HepG2 (cell line): Measurements from ENCODE around the gene ITGA6. TPM values are rescaled to one million over a fixed set of nuclear protein-coding genes. Genes with fewer than 3 reads are reported as not detected.

ENCODE experiments used
- HMG20B ChIP-seq: conservative IDR thresholded peaks from 2 replicates; pipeline ENCODE4 v1.6.1; 2016; ENCODE audit warnings: missing genetic modification reagents, missing compliant biosample characterization
- POLR2AphosphoS5 ChIP-seq: IDR thresholded peaks from 2 replicates; pipeline ENCODE4 v1.6.1; 2012; ENCODE audit warnings: low read depth, low read length
- SALL1 ChIP-seq: sonication (generic); formaldehyde crosslinking; IDR thresholded peaks from 2 replicates; pipeline ENCODE4 v1.8.0; 2022; ENCODE audit warnings: mild to moderate bottlenecking, missing genetic modification reagents
- SAP130 ChIP-seq: IDR thresholded peaks from 2 replicates; pipeline ENCODE4 v1.6.1; 2016; ENCODE audit warnings: low read depth
- SOX13 ChIP-seq, 3 experiments: fragments of 450-650 bp in 1 of 3; sonication (generic) in 1 of 3; formaldehyde crosslinking in 1 of 3; IDR thresholded peaks in 2 of 3; conservative IDR thresholded peaks in 1 of 3; 2 replicates each; pipeline versions ENCODE4 v1.5.0 to v1.6.1; 2016 to 2020; ENCODE audit warnings: antibody characterized with exemption in 1 of 3, mild to moderate bottlenecking in 1 of 3, missing compliant biosample characterization in 1 of 3, missing genetic modification reagents in 1 of 3, moderate library complexity in 1 of 3
- TSC22D2 ChIP-seq: sonication (generic); formaldehyde crosslinking; IDR thresholded peaks from 2 replicates; pipeline ENCODE4 v1.5.1; 2020; ENCODE audit warnings: missing genetic modification reagents, mild to moderate bottlenecking, borderline replicate concordance
- ZBTB10 ChIP-seq: sonication (generic); formaldehyde crosslinking; IDR thresholded peaks from 2 replicates; pipeline ENCODE4 v1.4.0; 2020; ENCODE audit warnings: missing genetic modification reagents, borderline replicate concordance
- ZBTB46 ChIP-seq: sonication (generic); formaldehyde crosslinking; IDR thresholded peaks from 2 replicates; pipeline ENCODE4 v1.4.0; 2020; ENCODE audit warnings: mild to moderate bottlenecking, missing genetic modification reagents, borderline replicate concordance
- ZBTB7A ChIP-seq: sonication (generic); formaldehyde crosslinking; IDR thresholded peaks from 2 replicates; pipeline ENCODE4 v1.8.0; 2022; ENCODE audit warnings: mild to moderate bottlenecking, missing genetic modification reagents
- ZNF10 ChIP-seq: sonication (generic); formaldehyde crosslinking; IDR thresholded peaks from 2 replicates; pipeline ENCODE4 v1.4.0; 2020; ENCODE audit warnings: mild to moderate bottlenecking, low read depth, missing genetic modification reagents, borderline replicate concordance
- ZNF343 ChIP-seq: sonication (generic); formaldehyde crosslinking; IDR thresholded peaks from 2 replicates; pipeline ENCODE4 v1.4.0; 2020; ENCODE audit warnings: mild to moderate bottlenecking, missing genetic modification reagents
- ZNF570 ChIP-seq: sonication (generic); formaldehyde crosslinking; IDR thresholded peaks from 2 replicates; pipeline ENCODE4 v1.4.0; 2020; ENCODE audit warnings: mild to moderate bottlenecking, missing genetic modification reagents, borderline replicate concordance
- ZNF644 ChIP-seq: IDR thresholded peaks from 2 replicates; pipeline ENCODE4 v1.6.1; 2016; ENCODE audit warnings: low read depth
- ZNF776 ChIP-seq: sonication (generic); formaldehyde crosslinking; IDR thresholded peaks from 2 replicates; pipeline ENCODE4 v1.4.0; 2020; ENCODE audit warnings: mild to moderate bottlenecking, missing genetic modification reagents
- polyA plus RNA-seq, 8 experiments: library from polyadenylated mRNA; depleted of rRNA in 3 of 8; stranded (reverse) in 7 of 8; unstranded in 1 of 8; fragments of >200 nt; fragmentation: Illumina TruSeq in 4 of 8; extraction: Trizol in 4 of 8; gene quantifications; 2 replicates each; pipeline versions ENCODE4 v1.2.1 to v1.2.3, GENCODE V29; 2011 to 2016; ENCODE audit warnings: low read depth in 4 of 8, missing spikeins in 1 of 8, mixed read lengths in 1 of 8; ENCODE audit not compliant: insufficient read depth in 1 of 8
- total RNA-seq, 5 experiments: library from RNA; depleted of rRNA; stranded (reverse); fragments of >200 nt; fragmentation: Illumina TruSeq; extraction: Trizol; gene quantifications; 2 replicates each; pipeline ENCODE4 v1.2.3, GENCODE V29; 2016; ENCODE audit warnings: low read depth in 1 of 5
- TF ChIP-seq, protein P1 (sequence below): sonication (generic); formaldehyde crosslinking; IDR thresholded peaks from 2 replicates; pipeline ENCODE4 v1.4.0; 2020; ENCODE audit warnings: missing genetic modification reagents
- TF ChIP-seq, protein P2 (sequence below): sonication (generic); formaldehyde crosslinking; IDR thresholded peaks from 2 replicates; pipeline ENCODE4 v1.5.1; 2020; ENCODE audit warnings: missing genetic modification reagents, mild to moderate bottlenecking, borderline replicate concordance
- TF ChIP-seq, protein P3 (sequence below): sonication (generic); formaldehyde crosslinking; IDR thresholded peaks from 2 replicates; pipeline ENCODE4 v1.8.0; 2022; ENCODE audit warnings: missing genetic modification reagents, low read depth, mild to moderate bottlenecking, borderline replicate concordance

Gene ITGA6
- total and polyA plus RNA-seq, 2 of the 13 experiments (the other 11 are each of a cell fraction or from before 2014, with no cell fraction given): 24.0 to 92.5 TPM

- TF ChIP-seq, protein P1, sequence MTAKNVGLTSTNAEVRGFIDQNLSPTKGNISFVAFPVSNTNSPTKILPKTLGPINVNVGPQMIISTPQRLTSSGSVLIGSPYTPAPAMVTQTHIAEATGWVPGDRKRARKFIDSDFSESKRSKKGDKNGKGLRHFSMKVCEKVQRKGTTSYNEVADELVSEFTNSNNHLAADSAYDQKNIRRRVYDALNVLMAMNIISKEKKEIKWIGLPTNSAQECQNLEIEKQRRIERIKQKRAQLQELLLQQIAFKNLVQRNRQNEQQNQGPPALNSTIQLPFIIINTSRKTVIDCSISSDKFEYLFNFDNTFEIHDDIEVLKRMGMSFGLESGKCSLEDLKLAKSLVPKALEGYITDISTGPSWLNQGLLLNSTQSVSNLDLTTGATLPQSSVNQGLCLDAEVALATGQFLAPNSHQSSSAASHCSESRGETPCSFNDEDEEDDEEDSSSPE (CRISPR knock-in tag): no peak; the same call in 1 of the 2 replicates
- TF ChIP-seq, protein P2, sequence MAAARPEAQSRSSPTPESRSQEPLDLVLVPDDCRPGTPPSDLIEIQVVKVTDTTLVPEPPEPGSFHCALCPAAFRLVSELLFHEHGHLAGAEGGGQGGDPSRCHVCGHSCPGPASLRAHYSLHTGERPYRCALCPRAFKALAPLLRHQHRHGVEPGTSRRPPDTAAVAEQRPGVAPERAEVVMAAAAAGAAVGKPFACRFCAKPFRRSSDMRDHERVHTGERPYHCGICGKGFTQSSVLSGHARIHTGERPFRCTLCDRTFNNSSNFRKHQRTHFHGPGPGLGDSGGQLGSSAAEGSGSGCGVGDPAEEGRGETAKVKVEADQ (CRISPR knock-in tag): peak; percentile 55; the same call in 1 of the 2 replicates
- TF ChIP-seq POLR2AphosphoS5: no peak
- TF ChIP-seq ZBTB10 (CRISPR knock-in tag): peak; percentile 46; the same call in 1 of the 2 replicates
- no peak for TF ChIP-seq ZNF343 (CRISPR knock-in tag)
- no peak for TF ChIP-seq ZNF644 (CRISPR knock-in tag)
- no peak for TF ChIP-seq HMG20B
- TF ChIP-seq ZNF10 (CRISPR knock-in tag): no peak
- peak; percentile 50; the same call in 1 of the 2 replicates for TF ChIP-seq SAP130 (CRISPR knock-in tag)
- no peak for TF ChIP-seq ZNF570 (CRISPR knock-in tag)
- TF ChIP-seq, protein P3, sequence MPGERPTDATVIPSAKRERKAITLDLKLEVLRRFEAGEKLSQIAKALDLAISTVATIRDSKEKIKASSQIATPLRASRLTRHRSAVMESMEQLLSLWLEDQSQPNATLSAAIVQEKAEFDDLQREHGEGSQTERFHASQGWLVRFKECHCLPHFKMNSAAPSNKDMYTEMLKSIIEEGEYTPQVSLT (CRISPR knock-in tag): no peak
- TF ChIP-seq ZBTB46: no peak
- TF ChIP-seq SALL1 (CRISPR knock-in tag): peak; percentile 58; the same call in 1 of the 2 replicates
- no peak for TF ChIP-seq ZBTB7A (CRISPR knock-in tag)
- no peak; the same call in 1 of the 2 replicates for TF ChIP-seq TSC22D2 (CRISPR knock-in tag)
- TF ChIP-seq ZNF776 (CRISPR knock-in tag): no peak
- no peak for TF ChIP-seq SOX13 (IDR thresholded peaks at IDR 0.05)
- TF ChIP-seq SOX13 (CRISPR knock-in tag; conservative IDR thresholded peaks at IDR 0.05 in 1 of 2, IDR thresholded peaks at IDR 0.05 in 1 of 2): no peak
Observed at GRCh38 chr2:172427990-172428831, 825 bp downstream of the ITGA6 start (continued).
